Ramos (cell line): ENCODE measurements around the gene SLC46A2.

Experiments
- in situ Hi-C: fragments of 300-500 bp; cut with MboI; formaldehyde crosslinking; loops from one replicate; pipeline ENCODE4 v1.14.3; 2022; ENCODE audit warnings: low sequenced_read_pairs; ENCODE audit not compliant: unreplicated experiment

SLC46A2 gene, protein sequence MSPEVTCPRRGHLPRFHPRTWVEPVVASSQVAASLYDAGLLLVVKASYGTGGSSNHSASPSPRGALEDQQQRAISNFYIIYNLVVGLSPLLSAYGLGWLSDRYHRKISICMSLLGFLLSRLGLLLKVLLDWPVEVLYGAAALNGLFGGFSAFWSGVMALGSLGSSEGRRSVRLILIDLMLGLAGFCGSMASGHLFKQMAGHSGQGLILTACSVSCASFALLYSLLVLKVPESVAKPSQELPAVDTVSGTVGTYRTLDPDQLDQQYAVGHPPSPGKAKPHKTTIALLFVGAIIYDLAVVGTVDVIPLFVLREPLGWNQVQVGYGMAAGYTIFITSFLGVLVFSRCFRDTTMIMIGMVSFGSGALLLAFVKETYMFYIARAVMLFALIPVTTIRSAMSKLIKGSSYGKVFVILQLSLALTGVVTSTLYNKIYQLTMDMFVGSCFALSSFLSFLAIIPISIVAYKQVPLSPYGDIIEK

DNA sequence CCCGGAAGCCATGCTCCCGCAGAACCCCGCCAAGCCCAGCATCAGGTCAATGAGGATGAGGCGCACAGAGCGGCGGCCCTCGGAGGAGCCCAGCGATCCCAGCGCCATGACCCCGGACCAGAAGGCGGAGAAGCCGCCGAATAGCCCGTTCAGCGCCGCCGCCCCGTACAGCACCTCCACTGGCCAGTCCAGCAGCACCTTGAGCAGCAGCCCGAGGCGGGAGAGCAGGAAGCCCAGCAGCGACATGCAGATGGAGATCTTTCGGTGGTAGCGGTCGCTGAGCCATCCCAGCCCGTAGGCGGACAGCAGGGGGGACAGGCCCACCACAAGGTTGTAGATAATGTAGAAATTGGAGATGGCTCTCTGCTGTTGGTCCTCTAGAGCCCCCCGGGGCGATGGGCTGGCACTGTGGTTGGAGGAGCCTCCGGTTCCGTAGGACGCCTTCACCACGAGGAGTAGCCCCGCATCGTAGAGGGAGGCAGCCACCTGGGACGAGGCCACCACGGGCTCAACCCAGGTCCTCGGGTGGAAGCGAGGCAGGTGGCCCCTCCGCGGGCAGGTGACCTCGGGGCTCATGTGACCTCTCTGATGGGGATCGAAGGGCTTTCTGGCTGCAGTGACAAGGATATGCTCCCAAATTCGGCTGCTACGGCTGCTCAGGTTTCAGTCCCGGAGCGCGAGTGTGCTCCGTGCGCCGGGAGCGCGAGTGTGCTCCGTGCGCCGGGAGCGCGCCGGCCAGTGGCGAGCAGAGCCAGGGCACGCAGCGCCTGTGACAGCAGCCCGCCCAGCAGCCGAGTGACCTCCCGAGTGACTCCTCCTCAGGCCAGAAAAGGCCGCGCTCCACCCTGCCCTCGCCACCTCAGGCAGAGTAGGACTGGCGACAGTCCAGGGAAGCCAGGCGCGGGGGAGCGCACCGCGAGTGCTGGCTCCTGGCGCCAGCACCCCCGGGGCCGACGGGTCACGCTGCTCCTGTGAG lies at the start of gene SLC46A2:
Gene SLC46A2, minus strand, starts transcription at position 771 of the 976 bp plus-strand sequence. Its CDS starts 195 bp downstream, at position 576.
- in situ Hi-C loops, result no loop called here

DNA sequence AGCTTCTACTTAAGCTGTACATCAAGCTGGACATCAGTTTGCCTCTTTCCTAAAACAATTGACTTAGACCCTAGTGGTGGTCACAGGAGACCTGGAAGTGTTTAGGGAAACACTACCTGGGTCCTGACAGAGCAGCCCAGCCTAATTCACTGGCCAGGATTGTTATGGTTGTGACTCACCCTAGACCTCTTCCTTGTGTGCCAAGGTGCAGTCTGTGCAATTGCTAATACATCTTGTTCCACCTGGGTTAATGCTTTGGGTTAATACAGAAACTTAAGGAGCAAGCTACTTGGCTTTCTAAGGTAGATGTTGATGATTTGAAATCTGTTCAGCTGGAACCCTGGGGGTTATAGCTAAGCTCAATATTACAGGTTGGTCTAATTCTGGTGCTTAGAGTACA lies 48.7 kb upstream of the SLC46A2 start:
- in situ Hi-C loops, result no loop called here

DNA sequence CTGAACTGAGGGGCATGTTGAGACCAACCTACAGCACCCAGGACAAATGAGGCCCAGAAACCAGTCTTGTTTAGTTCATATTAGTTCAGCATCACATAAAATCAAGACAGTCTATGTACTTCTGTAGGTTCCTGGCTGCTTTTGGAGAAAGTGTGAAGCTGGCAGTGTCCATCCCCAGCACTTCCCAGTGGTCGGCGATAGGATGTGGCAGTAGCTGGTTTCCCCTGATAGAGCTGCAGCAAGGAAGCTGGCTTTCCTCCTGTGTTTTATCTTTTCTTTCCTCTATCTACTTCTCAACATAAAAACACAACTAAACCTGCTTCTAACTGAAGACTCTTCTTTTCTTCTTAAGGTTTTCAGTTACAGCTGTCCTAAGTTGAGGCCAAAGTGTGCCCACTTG lies 43.0 kb upstream of the SLC46A2 start:
- in situ Hi-C loops, result no loop called here

DNA sequence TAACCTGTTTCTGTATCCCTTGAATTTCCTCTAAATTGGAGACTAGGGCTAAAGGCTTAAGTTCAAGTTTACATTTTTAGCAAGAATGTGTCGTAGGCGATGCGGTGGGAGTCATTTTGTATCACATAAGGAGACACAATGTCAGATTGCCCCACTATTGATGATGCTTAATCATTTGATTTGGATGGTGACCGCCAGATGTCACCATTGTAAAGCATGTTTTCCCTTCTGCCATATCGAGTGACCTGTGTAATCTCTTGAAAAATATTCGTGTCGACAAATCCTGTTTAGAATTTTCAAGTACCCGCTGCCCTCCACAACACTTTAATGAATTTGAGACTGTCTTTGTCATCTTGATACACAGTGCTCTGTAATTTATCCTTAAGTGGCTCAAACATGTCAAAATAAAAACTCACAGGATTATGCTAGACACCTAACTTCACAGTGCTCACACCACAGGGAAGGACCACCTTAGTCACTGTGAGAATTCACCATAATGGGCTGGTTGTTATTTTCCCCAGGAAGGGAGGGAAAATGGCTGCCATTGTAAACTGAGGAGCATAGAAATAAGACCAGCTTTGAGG lies 34.5 kb upstream of the SLC46A2 start:
- in situ Hi-C loops, result no loop called here

DNA sequence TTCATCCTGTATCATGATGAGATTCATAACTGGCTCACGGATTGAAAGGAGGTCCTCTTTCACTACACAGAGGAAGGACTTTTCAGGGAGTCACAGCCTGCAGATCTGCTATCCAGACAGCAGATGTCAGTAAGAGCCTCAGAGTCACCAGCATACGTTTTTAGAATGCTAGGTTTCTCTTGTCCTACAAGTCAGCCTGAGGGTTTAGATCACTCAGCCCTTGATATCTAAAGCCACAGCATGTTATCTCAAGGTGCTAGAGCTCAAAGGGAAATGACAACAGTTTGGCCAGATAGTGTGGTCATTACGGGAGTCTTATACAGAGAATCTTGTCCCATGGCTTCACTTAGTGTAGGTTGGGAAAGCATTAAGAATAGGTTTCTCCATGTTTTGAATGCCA lies 30.9 kb upstream of the SLC46A2 start:
- in situ Hi-C loops, result no loop called here

DNA sequence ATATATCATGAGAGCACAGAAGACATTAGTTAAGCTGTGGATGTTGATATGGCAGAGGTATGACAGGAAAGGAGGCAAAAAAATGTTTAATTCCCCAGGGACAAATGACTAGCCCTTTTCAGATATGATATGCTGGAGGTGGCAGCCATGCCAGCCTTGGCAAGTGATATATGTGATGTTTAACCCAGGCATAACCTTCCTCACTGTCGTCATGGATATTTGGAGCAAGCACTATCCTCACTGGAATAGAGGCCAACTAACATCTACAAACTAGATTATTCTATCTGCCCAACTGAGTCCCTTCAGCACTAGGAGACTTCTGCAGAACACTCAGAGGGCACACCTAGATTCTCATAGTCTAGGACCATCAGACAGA lies 27.3 kb upstream of the SLC46A2 start:
- in situ Hi-C loops, result no loop called here

DNA sequence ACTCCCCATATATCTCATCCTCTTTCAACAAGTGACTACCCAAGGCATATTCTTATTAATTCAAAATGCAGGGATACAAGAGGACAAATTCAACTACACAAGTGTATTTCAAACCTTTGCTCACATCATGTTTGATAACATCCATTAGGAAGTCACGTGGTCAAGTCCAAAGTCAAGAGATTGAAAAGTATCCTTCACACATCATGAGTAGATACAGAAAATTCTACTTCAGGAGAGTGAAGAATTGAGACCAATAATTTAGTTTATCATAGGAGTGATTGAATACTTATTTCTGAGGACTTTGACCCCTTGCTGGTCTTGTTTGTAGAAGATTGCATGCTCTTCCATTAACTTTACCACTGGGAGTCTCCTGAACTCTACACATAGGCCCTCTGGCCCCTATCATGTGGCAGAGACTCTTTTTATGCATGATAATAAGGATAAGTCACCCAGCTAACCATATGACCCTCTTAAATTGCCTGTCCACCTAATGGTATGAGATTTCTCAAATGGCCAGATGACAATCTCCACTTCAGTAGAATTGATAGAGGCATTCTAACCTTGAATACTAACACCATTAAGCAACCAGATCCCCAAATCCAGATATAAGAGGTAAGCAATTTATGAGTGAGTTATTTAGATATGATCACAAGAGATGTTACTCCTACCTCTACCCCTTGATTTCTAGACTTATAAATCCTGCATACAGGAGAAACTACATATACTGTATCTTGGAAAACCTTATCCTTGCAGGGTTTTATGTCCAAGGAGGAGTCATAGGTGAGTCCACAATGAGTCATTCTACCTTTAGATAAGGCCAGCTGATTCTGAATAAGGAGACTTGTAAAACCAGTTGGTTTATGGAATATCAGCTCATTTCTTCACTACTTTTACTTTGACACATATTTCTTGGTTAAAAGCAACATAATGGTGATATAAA lies 26.6 kb upstream of the SLC46A2 start:
- in situ Hi-C loops, result no loop called here

DNA sequence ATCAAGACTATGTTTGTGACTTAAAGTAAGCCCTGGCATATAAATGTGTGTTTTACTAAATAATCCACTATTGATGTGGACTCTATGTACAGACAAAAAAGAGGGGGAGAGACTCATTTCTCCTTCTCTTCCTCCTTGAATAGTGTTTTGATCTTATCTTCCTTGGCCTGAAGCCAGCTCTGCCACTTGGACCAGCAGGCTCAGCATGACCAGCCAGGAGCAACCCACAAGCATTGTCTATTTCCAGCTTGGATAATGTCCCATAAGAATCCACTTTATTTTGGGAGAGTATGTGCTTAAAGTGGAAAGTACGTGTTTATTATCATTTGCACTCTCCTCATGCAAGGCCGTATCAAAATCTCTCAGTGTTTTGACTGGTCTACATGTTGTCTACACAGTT lies 23.8 kb upstream of the SLC46A2 start:
- in situ Hi-C loops, result no loop called here

DNA sequence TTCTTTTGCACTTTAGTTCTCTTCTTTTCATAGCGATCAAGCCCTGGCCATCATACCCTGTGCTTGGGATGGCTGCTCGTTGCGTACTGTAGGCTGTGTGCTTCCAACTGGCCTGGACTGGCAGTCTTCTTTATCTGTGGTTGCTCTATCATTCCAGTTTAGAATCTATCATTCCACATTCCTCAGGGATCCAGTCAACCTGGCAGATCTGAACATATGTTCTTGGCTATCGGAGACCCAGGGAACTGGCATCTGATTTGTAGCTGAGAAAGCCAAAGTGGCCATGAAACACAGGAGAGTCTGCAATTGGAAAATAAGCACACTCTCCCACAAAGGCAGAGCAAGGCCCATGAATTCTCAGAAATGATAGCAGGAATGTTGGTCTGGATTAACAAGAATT lies 22.6 kb upstream of the SLC46A2 start:
- in situ Hi-C loops, result no loop called here

DNA sequence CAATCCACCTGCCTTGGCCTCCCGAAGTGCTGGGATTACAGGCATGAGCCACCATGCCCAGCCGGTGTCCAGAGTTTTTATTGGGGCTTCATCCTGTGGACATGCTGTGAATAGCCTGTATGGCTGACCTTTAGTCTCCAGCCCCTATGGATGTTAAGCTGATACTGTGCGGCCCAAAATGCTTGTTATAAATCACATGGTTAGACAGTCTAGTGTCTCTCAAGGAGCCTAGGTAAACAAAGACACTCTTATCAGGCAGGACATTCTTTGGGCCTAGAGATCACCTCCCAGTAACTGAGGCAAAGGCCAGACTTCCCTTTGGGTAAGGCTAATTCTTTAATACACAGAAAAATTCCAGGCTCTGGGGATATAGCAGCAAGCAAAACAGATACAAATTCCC lies 22.0 kb upstream of the SLC46A2 start:
- in situ Hi-C loops, result no loop called here

DNA sequence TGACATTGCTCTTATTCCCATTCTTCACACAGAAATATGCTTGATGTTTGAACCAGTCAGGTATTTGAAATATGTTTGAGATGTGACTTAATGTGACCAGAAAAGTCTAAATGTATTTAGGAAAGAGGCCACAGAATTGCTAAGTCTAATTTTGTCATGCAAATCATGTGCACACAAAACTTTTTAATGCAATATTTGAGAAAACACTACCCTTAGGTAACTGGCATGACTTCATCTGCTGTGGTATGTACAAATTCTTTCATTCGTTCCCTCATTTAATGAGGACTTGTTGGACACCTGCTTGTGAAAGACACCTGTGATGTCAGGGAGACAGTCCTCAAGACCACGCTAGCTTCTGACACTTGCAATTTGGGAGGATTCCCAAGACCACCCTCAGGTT lies 21.1 kb upstream of the SLC46A2 start:
- in situ Hi-C loops, result no loop called here

DNA sequence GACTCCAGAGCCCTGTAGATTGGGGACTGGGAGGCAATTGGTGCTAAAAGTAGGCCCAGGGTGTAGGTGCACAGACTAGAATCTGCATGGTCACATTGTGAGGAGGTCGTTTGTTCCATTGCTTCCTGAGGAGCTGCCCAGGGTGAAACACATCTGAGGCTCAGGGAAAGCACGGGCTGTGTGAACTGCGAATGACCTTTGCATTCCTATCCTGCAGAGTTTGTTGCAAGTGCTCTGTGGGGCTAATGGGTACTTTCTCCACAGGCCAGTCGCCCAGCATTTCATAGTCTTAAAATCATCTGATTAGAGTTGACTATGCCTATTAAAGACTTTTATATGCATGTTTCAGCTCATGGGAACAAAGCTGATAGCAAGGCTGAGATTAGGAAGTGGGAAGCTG lies 14.4 kb upstream of the SLC46A2 start:
- in situ Hi-C loops, result no loop called here

DNA sequence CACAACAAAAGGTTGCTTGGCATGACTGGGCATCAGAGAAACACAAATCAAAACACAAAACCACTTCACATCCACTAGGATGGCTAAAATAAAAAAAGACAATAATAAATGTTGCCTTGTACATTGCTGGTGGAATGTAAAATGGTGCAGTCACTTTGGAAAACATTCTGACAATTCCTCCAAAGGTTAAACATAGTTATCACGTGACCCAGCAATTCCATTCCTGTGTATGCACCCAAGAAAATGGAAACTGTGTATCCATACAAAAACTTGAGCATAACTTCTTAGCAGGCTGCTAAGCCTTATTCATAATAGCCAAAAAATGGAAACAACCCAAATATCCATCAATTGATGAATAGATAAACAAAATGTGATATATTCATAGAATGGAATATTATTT lies 10.2 kb upstream of the SLC46A2 start:
- in situ Hi-C loops, result no loop called here

DNA sequence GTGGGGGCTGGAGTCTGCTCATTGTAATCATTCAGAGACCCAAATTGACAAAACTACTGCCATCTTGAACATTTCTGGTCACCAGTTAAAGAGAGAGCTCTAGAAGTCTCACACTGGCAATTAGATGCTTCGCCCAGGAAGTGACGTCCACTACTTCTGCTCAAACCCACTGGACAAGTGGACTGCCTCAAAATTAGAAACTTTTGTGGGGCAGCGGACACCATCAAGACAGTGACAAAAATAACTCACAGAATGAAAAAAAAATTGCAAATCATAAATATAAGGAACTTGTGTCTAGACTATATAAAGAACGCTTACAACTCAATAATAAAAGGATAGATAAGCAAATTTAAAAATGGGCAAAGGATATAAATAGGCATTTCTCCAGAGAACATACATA lies 9.8 kb upstream of the SLC46A2 start:
- in situ Hi-C loops, result no loop called here

DNA sequence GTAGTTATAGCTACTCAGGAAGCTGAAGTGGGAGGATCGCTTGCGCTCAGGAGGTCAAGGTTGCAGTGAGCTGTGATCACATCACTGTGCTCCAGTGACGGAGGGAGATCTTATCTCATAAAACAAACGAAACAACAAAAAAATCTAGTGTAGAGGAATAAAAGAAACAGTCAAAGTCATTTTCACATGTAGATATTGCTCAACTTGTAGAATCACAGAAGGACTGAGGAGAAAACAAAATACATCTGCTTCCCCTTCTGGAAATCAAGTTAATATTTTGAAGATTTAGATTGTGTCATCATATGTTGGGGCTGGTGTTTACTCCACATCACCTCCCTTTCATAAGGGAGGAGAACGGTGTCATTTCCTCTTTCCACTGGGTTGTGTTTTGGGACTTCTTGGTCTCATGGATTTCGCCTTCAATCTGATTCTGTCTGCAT lies 8.2 kb upstream of the SLC46A2 start:
- in situ Hi-C loops, result no loop called here

DNA sequence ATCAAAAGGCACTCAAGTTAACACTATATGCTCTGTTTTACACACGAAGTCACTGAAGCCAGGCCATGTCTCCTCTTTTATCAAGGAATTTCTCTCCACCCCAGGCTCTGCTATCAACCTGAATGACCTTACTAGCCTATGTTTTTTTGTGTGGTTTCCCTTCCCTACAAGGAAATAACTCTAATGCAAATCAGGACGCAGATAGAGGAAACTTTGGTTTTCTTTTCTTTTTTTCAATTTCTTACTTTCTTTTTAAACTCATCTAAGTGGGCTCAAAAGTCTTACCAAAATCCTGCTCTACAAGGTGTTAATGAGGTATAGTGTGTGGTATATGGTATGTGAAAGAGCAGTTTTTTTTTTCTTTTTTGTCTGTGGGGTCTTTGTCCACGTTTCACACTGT lies 5.5 kb upstream of the SLC46A2 start:
- in situ Hi-C loops, result no loop called here

DNA sequence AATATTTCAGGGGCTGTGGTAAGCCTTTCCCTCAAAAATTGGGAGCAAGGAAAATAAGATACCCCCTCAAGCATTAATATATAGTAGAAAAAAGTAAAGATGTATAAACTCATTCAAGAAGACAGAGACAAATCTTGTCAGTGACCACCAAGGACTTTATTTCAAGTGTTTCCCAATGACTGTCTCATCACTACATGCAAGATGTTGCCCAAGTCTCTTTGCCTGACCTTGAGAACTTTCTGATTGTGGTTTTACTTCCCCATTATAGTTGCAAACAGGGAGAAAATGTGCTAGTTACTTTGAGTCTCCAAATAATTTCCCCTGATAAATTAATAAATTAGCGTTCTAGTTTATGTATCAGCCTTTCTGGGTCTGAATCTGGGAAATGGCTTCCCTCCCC lies 4.0 kb upstream of the SLC46A2 start:
- in situ Hi-C loops, result no loop called here

DNA sequence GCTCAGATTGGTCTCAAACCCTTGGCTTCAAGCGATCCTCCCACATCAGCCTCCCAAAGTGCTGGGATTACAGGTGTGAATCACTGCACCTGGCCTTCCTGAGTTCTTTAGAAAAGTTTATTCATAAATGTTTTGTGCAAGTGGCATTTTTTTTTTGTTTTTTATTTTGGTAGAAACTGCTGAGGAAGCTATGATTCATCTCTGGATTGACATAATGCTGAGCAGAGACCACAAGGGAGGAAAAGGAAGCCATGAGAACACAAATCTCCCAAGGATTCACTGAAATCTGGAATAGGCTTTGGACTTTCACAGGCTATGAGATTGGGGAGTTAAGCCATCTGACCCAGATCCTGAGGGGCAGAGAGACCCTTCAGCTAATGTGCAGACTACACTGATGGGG lies 3.4 kb upstream of the SLC46A2 start:
- in situ Hi-C loops, result no loop called here

DNA sequence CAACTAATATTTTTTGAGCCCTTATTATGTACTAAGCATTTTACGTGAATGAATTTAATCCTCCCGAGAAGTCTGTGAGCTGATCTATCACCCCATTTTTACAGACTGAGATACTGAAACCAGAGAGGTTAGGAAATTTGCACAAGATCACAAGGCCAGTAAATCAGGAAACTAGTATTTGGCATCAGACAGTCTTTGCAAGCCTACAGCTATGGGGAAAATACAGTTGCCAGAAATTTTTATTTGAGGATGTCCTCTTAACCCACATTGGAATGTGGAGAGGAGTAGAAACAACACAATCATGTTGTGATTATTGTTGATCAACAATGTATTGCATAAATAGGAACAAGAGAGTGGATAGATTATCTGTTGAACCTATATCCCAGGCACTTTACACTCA lies 2.3 kb upstream of the SLC46A2 start:
- in situ Hi-C loops, result no loop called here

DNA sequence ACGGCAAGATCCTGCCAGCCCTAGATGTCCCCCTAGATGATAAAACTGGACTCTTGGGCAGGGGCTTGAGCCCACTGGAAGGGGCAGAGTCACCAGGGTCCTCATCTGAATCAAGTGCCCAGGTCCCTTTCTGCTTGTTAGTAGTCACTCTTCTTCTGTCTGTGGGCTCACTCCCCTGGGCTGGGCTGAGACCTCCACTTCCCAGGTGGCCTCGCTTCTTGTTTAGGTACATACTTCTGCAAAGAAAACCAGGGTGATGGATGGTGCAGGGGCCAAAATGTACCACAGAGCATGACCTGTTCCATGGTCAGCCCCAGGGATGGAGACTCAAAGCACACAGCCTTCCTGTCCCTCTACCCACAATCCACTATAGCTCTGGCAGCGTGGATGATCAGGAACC lies 845 bp upstream of the SLC46A2 start:
- in situ Hi-C loops, result no loop called here
